Panc1 (cell line): ENCODE data around the gene TSPAN4.

Source experiments
- CTCF ChIP-seq: fragments of 450-650 bp; IDR thresholded peaks from 2 replicates; pipeline ENCODE4 v1.5.1; 2017; ENCODE audit warnings: mild to moderate bottlenecking
- POLR2AphosphoS5 ChIP-seq: IDR thresholded peaks from 2 replicates; pipeline ENCODE4 v1.6.1; 2012; ENCODE audit warnings: mild to moderate bottlenecking, low read depth, low read length, moderate library complexity
- TCF7L2 ChIP-seq: IDR thresholded peaks from 2 replicates; pipeline ENCODE4 v1.6.1; 2011; ENCODE audit warnings: mild to moderate bottlenecking, low read depth, low read length, inconsistent platforms

- TF ChIP-seq CTCF, result no peak
- TF ChIP-seq POLR2AphosphoS5, result no peak
- no peak for TF ChIP-seq TCF7L2
Observed at GRCh38 chr11:854601-855329, 12.1 kb downstream of the TSPAN4 start.
